22Rv1 (cell line): Measurements from ENCODE around the gene KLK3.

Source experiments
- H3K27ac ChIP-seq: fragments of 450-650 bp; 2 replicates; pipeline ENCODE4 v1.5.1; 2017
- ZFX ChIP-seq: fragments of 450-650 bp; IDR thresholded peaks from 2 replicates; pipeline ENCODE4 v1.6.1; 2017; ENCODE audit warnings: antibody characterized with exemption, borderline replicate concordance
- TF ChIP-seq, protein P1 (sequence below): fragments of 450-650 bp; IDR thresholded peaks from 2 replicates; pipeline ENCODE4 v1.5.1; 2017; ENCODE audit warnings: mild to moderate bottlenecking

Gene KLK3

DNA sequence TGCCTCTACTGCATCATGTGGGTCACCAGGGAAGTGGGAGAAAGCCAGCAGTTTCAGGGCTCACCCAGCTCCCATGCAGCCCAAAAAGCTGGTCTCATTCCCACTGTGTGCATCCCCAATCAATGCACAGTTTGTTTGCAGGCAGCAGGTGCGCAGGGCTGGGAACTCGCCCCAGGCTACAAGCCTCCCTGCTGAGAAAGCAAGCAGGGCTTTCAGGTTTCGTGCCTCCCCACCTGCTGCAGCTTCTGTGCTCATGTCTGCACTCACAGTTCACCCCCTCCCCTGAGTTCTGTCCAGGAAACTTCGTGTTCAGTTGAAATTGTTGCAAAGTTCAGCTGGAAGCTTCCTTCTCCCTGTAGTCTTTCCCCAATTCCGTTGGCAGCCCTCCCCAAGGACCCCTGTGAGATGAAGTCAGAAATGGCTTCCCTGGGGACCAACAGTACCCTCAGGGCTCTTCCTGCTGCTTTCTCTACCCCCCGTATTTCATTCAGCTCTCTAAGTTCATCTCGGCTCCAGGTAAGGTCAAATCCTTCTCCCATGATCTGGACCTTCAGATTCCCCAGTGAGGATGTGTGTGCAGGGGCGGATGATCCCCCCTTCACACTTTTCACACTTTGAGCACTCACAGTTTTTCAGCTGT, 10.3 kb upstream of the KLK3 start:
- peak overlapping the region; percentile 100 for H3K27ac ChIP-seq
- no peak for TF ChIP-seq ZFX
- TF ChIP-seq, protein P1, sequence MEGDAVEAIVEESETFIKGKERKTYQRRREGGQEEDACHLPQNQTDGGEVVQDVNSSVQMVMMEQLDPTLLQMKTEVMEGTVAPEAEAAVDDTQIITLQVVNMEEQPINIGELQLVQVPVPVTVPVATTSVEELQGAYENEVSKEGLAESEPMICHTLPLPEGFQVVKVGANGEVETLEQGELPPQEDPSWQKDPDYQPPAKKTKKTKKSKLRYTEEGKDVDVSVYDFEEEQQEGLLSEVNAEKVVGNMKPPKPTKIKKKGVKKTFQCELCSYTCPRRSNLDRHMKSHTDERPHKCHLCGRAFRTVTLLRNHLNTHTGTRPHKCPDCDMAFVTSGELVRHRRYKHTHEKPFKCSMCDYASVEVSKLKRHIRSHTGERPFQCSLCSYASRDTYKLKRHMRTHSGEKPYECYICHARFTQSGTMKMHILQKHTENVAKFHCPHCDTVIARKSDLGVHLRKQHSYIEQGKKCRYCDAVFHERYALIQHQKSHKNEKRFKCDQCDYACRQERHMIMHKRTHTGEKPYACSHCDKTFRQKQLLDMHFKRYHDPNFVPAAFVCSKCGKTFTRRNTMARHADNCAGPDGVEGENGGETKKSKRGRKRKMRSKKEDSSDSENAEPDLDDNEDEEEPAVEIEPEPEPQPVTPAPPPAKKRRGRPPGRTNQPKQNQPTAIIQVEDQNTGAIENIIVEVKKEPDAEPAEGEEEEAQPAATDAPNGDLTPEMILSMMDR: no peak

DNA sequence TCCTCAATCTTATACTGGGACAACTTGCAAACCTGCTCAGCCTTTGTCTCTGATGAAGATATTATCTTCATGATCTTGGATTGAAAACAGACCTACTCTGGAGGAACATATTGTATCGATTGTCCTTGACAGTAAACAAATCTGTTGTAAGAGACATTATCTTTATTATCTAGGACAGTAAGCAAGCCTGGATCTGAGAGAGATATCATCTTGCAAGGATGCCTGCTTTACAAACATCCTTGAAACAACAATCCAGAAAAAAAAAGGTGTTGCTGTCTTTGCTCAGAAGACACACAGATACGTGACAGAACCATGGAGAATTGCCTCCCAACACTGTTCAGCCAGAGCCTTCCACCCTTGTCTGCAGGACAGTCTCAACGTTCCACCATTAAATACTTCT, 4.0 kb upstream of the KLK3 start:
- no peak for TF ChIP-seq ZFX
- TF ChIP-seq, protein P1: no peak
- H3K27ac ChIP-seq: peak overlapping the region; percentile 100

DNA sequence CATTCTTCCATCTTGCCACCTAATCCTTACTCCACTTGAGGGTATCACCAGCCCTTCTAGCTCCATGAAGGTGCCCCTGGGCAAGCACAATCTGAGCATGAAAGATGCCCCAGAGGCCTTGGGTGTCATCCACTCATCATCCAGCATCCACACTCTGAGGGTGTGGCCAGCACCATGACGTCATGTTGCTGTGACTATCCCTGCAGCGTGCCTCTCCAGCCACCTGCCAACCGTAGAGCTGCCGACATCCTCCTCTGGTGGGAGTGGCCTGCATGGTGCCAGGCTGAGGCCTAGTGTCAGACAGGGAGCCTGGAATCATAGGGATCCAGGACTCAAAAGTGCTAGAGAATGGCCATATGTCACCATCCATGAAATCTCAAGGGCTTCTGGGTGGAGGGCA, 3.1 kb upstream of the KLK3 start:
- peak overlapping the region; percentile 100 for H3K27ac ChIP-seq
- no peak for TF ChIP-seq ZFX
- TF ChIP-seq, protein P1: no peak

DNA sequence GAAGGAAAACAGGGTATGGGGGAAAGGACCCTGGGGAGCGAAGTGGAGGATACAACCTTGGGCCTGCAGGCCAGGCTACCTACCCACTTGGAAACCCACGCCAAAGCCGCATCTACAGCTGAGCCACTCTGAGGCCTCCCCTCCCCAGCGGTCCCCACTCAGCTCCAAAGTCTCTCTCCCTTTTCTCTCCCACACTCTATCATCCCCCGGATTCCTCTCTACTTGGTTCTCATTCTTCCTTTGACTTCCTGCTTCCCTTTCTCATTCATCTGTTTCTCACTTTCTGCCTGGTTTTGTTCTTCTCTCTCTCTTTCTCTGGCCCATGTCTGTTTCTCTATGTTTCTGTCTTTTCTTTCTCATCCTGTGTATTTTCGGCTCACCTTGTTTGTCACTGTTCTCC, 2.7 kb downstream of the KLK3 start:
- no peak for TF ChIP-seq ZFX
- TF ChIP-seq, protein P1: no peak
- H3K27ac ChIP-seq: peak overlapping the region; percentile 100

DNA sequence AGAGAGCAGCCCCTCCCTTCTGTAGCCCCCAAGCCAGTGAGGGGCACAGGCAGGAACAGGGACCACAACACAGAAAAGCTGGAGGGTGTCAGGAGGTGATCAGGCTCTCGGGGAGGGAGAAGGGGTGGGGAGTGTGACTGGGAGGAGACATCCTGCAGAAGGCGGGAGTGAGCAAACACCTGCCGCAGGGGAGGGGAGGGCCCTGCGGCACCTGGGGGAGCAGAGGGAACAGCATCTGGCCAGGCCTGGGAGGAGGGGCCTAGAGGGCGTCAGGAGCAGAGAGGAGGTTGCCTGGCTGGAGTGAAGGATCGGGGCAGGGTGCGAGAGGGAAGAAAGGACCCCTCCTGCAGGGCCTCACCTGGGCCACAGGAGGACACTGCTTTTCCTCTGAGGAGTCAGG, 4.2 kb downstream of the KLK3 start:
- H3K27ac ChIP-seq: peak overlapping the region; percentile 100
- TF ChIP-seq, protein P1: no peak; the same call in none of the 2 replicates
- TF ChIP-seq ZFX: no peak

DNA sequence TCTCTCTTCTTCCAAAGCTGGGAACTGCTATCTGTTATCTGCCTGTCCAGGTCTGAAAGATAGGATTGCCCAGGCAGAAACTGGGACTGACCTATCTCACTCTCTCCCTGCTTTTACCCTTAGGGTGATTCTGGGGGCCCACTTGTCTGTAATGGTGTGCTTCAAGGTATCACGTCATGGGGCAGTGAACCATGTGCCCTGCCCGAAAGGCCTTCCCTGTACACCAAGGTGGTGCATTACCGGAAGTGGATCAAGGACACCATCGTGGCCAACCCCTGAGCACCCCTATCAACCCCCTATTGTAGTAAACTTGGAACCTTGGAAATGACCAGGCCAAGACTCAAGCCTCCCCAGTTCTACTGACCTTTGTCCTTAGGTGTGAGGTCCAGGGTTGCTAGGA, 5.1 kb downstream of the KLK3 start:
- H3K27ac ChIP-seq: peak overlapping the region; percentile 100
- TF ChIP-seq ZFX: no peak
- TF ChIP-seq, protein P1: no peak

DNA sequence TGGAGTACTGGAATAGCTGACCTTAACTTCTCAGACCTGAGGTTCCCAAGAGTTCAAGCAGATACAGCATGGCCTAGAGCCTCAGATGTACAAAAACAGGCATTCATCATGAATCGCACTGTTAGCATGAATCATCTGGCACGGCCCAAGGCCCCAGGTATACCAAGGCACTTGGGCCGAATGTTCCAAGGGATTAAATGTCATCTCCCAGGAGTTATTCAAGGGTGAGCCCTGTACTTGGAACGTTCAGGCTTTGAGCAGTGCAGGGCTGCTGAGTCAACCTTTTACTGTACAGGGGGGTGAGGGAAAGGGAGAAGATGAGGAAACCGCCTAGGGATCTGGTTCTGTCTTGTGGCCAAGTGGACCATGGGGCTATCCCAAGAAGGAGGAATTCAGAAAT, 6.3 kb downstream of the KLK3 start:
- peak overlapping the region; percentile 100 for H3K27ac ChIP-seq
- no peak for TF ChIP-seq ZFX
- TF ChIP-seq, protein P1: no peak
